ENCODE measurements around the gene DMRTB1. TPM values are rescaled to one million over a fixed set of nuclear protein-coding genes. Genes with fewer than 3 reads are reported as not detected.

The DMRTB1 gene
- total RNA-seq, 1 experiment from 2014 or later, result not detected

- ChIA-PET POLR2A (no interaction called here), CTCF (no interaction called here)
- no peaks in the 10 kb centered on the region for H3K27me3 ChIP-seq (ENCODE audit: control insufficient read depth, insufficient read depth, low read length)
- in situ Hi-C loops (cut with HindIII; ENCODE audit: low pct_unique_long_range_greater_than_20kb, low sequenced_read_pairs) (no loop called here), intact Hi-C loops (cut with micrococcal nuclease; ENCODE audit: unreplicated experiment) (no loop called here)
- TF ChIP-seq, protein P1, sequence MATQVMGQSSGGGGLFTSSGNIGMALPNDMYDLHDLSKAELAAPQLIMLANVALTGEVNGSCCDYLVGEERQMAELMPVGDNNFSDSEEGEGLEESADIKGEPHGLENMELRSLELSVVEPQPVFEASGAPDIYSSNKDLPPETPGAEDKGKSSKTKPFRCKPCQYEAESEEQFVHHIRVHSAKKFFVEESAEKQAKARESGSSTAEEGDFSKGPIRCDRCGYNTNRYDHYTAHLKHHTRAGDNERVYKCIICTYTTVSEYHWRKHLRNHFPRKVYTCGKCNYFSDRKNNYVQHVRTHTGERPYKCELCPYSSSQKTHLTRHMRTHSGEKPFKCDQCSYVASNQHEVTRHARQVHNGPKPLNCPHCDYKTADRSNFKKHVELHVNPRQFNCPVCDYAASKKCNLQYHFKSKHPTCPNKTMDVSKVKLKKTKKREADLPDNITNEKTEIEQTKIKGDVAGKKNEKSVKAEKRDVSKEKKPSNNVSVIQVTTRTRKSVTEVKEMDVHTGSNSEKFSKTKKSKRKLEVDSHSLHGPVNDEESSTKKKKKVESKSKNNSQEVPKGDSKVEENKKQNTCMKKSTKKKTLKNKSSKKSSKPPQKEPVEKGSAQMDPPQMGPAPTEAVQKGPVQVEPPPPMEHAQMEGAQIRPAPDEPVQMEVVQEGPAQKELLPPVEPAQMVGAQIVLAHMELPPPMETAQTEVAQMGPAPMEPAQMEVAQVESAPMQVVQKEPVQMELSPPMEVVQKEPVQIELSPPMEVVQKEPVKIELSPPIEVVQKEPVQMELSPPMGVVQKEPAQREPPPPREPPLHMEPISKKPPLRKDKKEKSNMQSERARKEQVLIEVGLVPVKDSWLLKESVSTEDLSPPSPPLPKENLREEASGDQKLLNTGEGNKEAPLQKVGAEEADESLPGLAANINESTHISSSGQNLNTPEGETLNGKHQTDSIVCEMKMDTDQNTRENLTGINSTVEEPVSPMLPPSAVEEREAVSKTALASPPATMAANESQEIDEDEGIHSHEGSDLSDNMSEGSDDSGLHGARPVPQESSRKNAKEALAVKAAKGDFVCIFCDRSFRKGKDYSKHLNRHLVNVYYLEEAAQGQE (IDR thresholded peaks at IDR 0.05; ENCODE audit: insufficient read depth in 1 of 2, low read depth in 2 of 2, low read length in 1 of 2), result no peak
- no peak for TF ChIP-seq TCF7L2 (IDR thresholded peaks at IDR 0.05; ENCODE audit: low read depth, low read length)
- no peak for TF ChIP-seq POLR2AphosphoS5 (IDR thresholded peaks at IDR 0.05; ENCODE audit: low read depth, low read length)
- TF ChIP-seq SIN3A (IDR thresholded peaks at IDR 0.05; ENCODE audit: borderline replicate concordance, insufficient read depth, low read depth, low read length), result no peak
- no peak for TF ChIP-seq CTCF (IDR thresholded peaks at IDR 0.05)
- no peak overlapping the region for H3K27ac ChIP-seq (ENCODE audit: low read length)
- H3K9me3 ChIP-seq (ENCODE audit: control insufficient read depth, insufficient read depth, low read depth, low read length), result no peaks in the 10 kb centered on the region
- no peaks in the 10 kb centered on the region for H3K36me3 ChIP-seq (ENCODE audit: control insufficient read depth, insufficient read depth, low read length)
- DNase-seq (ENCODE audit: low read depth, low spot score) (no peak), ATAC-seq (no peak)
- no TSS peak for BruUV-seq (replicated peaks)
- no peak overlapping the region for H3K4me3 ChIP-seq (ENCODE audit: low read depth in 2 of 2, low read length in 2 of 2)
- H3K4me1 ChIP-seq (ENCODE audit: control insufficient read depth, insufficient read depth, low read length), result no peaks in the 10 kb centered on the region; the same call in 1 of the 2 replicates
Measured at GRCh38 chr1:53512807-53513755, 53.9 kb downstream of the DMRTB1 start.

GRCh38 chr1:53513846-53514245 is 54.6 kb downstream of the DMRTB1 start:
- DNase-seq (ENCODE audit: low read depth, low spot score) (no peak), ATAC-seq (no peak)
- Histone ChIP-seq H3K4me1 (ENCODE audit: control insufficient read depth, insufficient read depth, low read length) (no peaks in the 10 kb centered on the region; the same call in 1 of the 2 replicates), H3K27ac (ENCODE audit: low read length) (no peak overlapping the region), H3K9me3 (ENCODE audit: control insufficient read depth, insufficient read depth, low read depth, low read length) (no peaks in the 10 kb centered on the region), H3K4me3 (ENCODE audit: low read depth in 2 of 2, low read length in 2 of 2) (no peak overlapping the region), H3K36me3 (ENCODE audit: control insufficient read depth, insufficient read depth, low read length) (no peaks in the 10 kb centered on the region), H3K27me3 (ENCODE audit: control insufficient read depth, insufficient read depth, low read length) (no peaks in the 10 kb centered on the region)
- BruUV-seq (replicated peaks), result no TSS peak
- POLR2A ChIA-PET, result no interaction called here
- intact Hi-C loops (cut with micrococcal nuclease; ENCODE audit: unreplicated experiment) (no loop called here), in situ Hi-C loops (cut with HindIII; ENCODE audit: low pct_unique_long_range_greater_than_20kb, low sequenced_read_pairs) (no loop called here)
- CTCF ChIA-PET, result no interaction called here
- TF ChIP-seq SIN3A (IDR thresholded peaks at IDR 0.05; ENCODE audit: borderline replicate concordance, insufficient read depth, low read depth, low read length) (no peak), TCF7L2 (IDR thresholded peaks at IDR 0.05; ENCODE audit: low read depth, low read length) (no peak), POLR2AphosphoS5 (IDR thresholded peaks at IDR 0.05; ENCODE audit: low read depth, low read length) (no peak), CTCF (IDR thresholded peaks at IDR 0.05) (no peak)
- TF ChIP-seq, protein P1 (IDR thresholded peaks at IDR 0.05; ENCODE audit: insufficient read depth in 1 of 2, low read depth in 2 of 2, low read length in 1 of 2), result no peak
